HepG2 (cell line): Measurements from ENCODE around the gene SLC25A36. TPM values are rescaled to one million over a fixed set of nuclear protein-coding genes. Genes with fewer than 3 reads are reported as not detected.
A peak's percentile ranks its signal among the peaks of the same experiment; 100 is the strongest.

Source experiments
- ATAC-seq: fragments of 200-7000 bp; cut with Tn5 transposase; 3 replicates; pipeline ENCODE4 v1.9.1; 2020; ENCODE audit warnings: mild to moderate bottlenecking, moderate library complexity
- BruUV-seq: library from RNA; stranded (reverse); fragments of 400-500 nt; replicated peaks from 2 replicates; lab custom pipeline; 2021; lab: Mats Ljungman, UMichigan
- CTCF ChIA-PET: fragments of 300-600 bp; formaldehyde crosslinking; extraction: SDS; loops from one replicate; lab custom pipeline; 2021; ENCODE audit warnings: low total read pairs, inconsistent platforms, low intra/inter-chr PET ratio; lab: Yijun Ruan, JAX
- POLR2A ChIA-PET: fragments of 350-600 bp; sonication (Branson Sonifier 250); formaldehyde crosslinking; loops from one replicate; lab custom pipeline; 2020; ENCODE audit warnings: antibody characterized with exemption, inconsistent platforms; lab: Yijun Ruan, JAX
- DNase-seq: peaks from one replicate; pipeline ENCODE4 v3.0.0-alpha.2; 2015; ENCODE audit warnings: low spot score
- FAIRE-seq: peaks from 3 replicates; lab custom pipeline; 2011; peaks lifted over from hg19 to GRCh38; lab: Jason Lieb, UNC
- H2AFZ ChIP-seq: one replicate; pipeline ENCODE4 v1.6.1; 2011; ENCODE audit warnings: low read length, inconsistent platforms
- H3K27ac ChIP-seq: fragments of 300-600 bp; 3 replicates; pipeline ENCODE4 v1.8.0; 2011; ENCODE audit warnings: mixed run types, mild to moderate bottlenecking, mixed read lengths, low read length, inconsistent platforms; ENCODE audit not compliant: insufficient read depth; ENCODE audit errors: extremely low read length
- H3K27me3 ChIP-seq, 2 experiments: fragments of 200-600 bp in 1 of 2; 2 replicates in 1 of 2; 3 replicates in 1 of 2; pipeline versions ENCODE4 v1.6.0 to v1.8.0; 2011; ENCODE audit warnings: low read length in 2 of 2, mild to moderate bottlenecking in 2 of 2, moderate library complexity in 2 of 2, inconsistent platforms in 1 of 2; ENCODE audit not compliant: insufficient read depth in 2 of 2, control insufficient read depth in 1 of 2
- H3K36me3 ChIP-seq, 2 experiments: fragments of 200-600 bp in 1 of 2; replicated peaks in 1 of 2; 2 replicates in 1 of 2; 3 replicates in 1 of 2; pipeline versions ENCODE4 v1.5.1 to v1.8.0; 2011; ENCODE audit warnings: low read length in 2 of 2, inconsistent platforms in 1 of 2; ENCODE audit not compliant: insufficient read depth in 2 of 2, control insufficient read depth in 1 of 2
- H3K4me1 ChIP-seq: 2 replicates; pipeline ENCODE4 v1.5.1; 2012; ENCODE audit warnings: low read length, inconsistent platforms; ENCODE audit not compliant: insufficient read depth
- H3K4me2 ChIP-seq: 2 replicates; pipeline ENCODE4 v1.6.0; 2011; ENCODE audit warnings: low read depth, low read length, inconsistent platforms
- H3K4me3 ChIP-seq, 3 experiments: fragments of 200-600 bp in 1 of 3; sonication (generic), shearing (Covaris generic) in 1 of 3; replicated peaks in 1 of 3; 2 replicates each; pipeline ENCODE4 v1.5.1; 2011 to 2016; ENCODE audit warnings: low read length in 3 of 3, inconsistent platforms in 2 of 3, low read depth in 2 of 3, mild to moderate bottlenecking in 2 of 3, control low read depth in 1 of 3, mixed read lengths in 1 of 3; ENCODE audit not compliant: insufficient read depth in 1 of 3
- H3K79me2 ChIP-seq: one replicate; pipeline ENCODE4 v1.6.1; 2011; ENCODE audit warnings: low read length, inconsistent platforms; ENCODE audit not compliant: insufficient read depth
- H3K9ac ChIP-seq: 2 replicates; pipeline ENCODE4 v1.6.0; 2011; ENCODE audit warnings: mild to moderate bottlenecking, low read depth, low read length, inconsistent platforms; ENCODE audit not compliant: insufficient read depth
- H3K9me3 ChIP-seq: 2 replicates; pipeline ENCODE4 v1.5.1; 2012; ENCODE audit warnings: mild to moderate bottlenecking, low read length
- H4K20me1 ChIP-seq: 2 replicates; pipeline ENCODE4 v1.6.0; 2011; ENCODE audit warnings: inconsistent platforms, mild to moderate bottlenecking, low read length, moderate library complexity; ENCODE audit not compliant: insufficient read depth
- FOXP1 ChIP-seq, 2 experiments: fragments of 450-650 bp in 1 of 2; IDR thresholded peaks; 2 replicates each; pipeline ENCODE4 v1.6.1; 2017 to 2018; ENCODE audit warnings: antibody characterized with exemption in 1 of 2
- KLF11 ChIP-seq: IDR thresholded peaks from 2 replicates; pipeline ENCODE4 v1.6.1; 2016; ENCODE audit warnings: missing compliant biosample characterization
- MLX ChIP-seq: IDR thresholded peaks from 2 replicates; pipeline ENCODE4 v1.6.1; 2016
- NFE2L1 ChIP-seq: sonication (generic); formaldehyde crosslinking; IDR thresholded peaks from 2 replicates; pipeline ENCODE4 v1.4.0; 2020; ENCODE audit warnings: missing genetic modification reagents, mild to moderate bottlenecking, borderline replicate concordance
- RNF2 ChIP-seq: fragments of 450-650 bp; conservative IDR thresholded peaks from 2 replicates; pipeline ENCODE4 v1.6.1; 2016; ENCODE audit warnings: low read depth
- SAP130 ChIP-seq: IDR thresholded peaks from 2 replicates; pipeline ENCODE4 v1.6.1; 2016; ENCODE audit warnings: low read depth
- SOX13 ChIP-seq, 3 experiments: fragments of 450-650 bp in 1 of 3; sonication (generic) in 1 of 3; formaldehyde crosslinking in 1 of 3; IDR thresholded peaks in 2 of 3; conservative IDR thresholded peaks in 1 of 3; 2 replicates each; pipeline versions ENCODE4 v1.5.0 to v1.6.1; 2016 to 2020; ENCODE audit warnings: antibody characterized with exemption in 1 of 3, mild to moderate bottlenecking in 1 of 3, missing compliant biosample characterization in 1 of 3, missing genetic modification reagents in 1 of 3, moderate library complexity in 1 of 3
- SOX5 ChIP-seq: IDR thresholded peaks from 2 replicates; pipeline ENCODE4 v1.6.1; 2016; ENCODE audit warnings: borderline replicate concordance
- ZFAT ChIP-seq: sonication (generic); formaldehyde crosslinking; conservative IDR thresholded peaks from 2 replicates; pipeline ENCODE4 v1.8.1; 2023; ENCODE audit warnings: missing genetic modification reagents, inconsistent platforms
- WGBS: methylation state at CpG from one replicate; pipeline ENCODE4 v1.1.6; 2017; ENCODE audit warnings: low lambda C conversion rate; 5-methylcytosine and 5-hydroxymethylcytosine counted together
- in situ Hi-C: cut with HindIII; loops from 2 replicates; pipeline ENCODE4 v1.10.0; 2017; ENCODE audit warnings: low pct_unique_long_range_greater_than_20kb; ENCODE audit not compliant: extremely low pct_ligation_motif_present
- intact Hi-C: fragments of 100-400 bp; cut with micrococcal nuclease; formaldehyde crosslinking; loops from one replicate; pipeline ENCODE4 v1.10.0; 2022; ENCODE audit not compliant: unreplicated experiment
- polyA plus RNA-seq, 8 experiments: library from polyadenylated mRNA; depleted of rRNA in 3 of 8; stranded (reverse) in 7 of 8; unstranded in 1 of 8; fragments of >200 nt; fragmentation: Illumina TruSeq in 4 of 8; extraction: Trizol in 4 of 8; gene quantifications; 2 replicates each; pipeline versions ENCODE4 v1.2.1 to v1.2.3, GENCODE V29; 2011 to 2016; ENCODE audit warnings: low read depth in 4 of 8, missing spikeins in 1 of 8, mixed read lengths in 1 of 8; ENCODE audit not compliant: insufficient read depth in 1 of 8
- total RNA-seq, 5 experiments: library from RNA; depleted of rRNA; stranded (reverse); fragments of >200 nt; fragmentation: Illumina TruSeq; extraction: Trizol; gene quantifications; 2 replicates each; pipeline ENCODE4 v1.2.3, GENCODE V29; 2016; ENCODE audit warnings: low read depth in 1 of 5

The SLC25A36 gene
- total and polyA plus RNA-seq, 2 of the 13 experiments (the other 11 are each of a cell fraction or from before 2014, with no cell fraction given) = 30.6 to 85.6 TPM

- DNase-seq (no peak), FAIRE-seq (no peak), ATAC-seq (no peak)
- ChIA-PET CTCF (no interaction called here), POLR2A (interaction anchor here (1.9 to 2.7 kb wide), 3 partner anchors 10 to 13 kb away, joined by 8 to 37 read pairs (median 9); no protein-coding TSS in a partner anchor)
- H3K27ac ChIP-seq = peak overlapping the region; percentile 98
- H3K9ac ChIP-seq = peak overlapping the region; percentile 98
- H3K9me3 ChIP-seq = no peaks in the 10 kb centered on the region
- peaks cover 56% of the 10 kb centered on the region for H4K20me1 ChIP-seq
- in situ Hi-C loops = loop anchor here (10.0 kb wide), 1 partner anchor 239 kb away; no protein-coding TSS in a partner anchor
- TF ChIP-seq FOXP1 (IDR thresholded peaks at IDR 0.05) = no peak
- TF ChIP-seq FOXP1 (CRISPR knock-in tag; IDR thresholded peaks at IDR 0.05) = peak; percentile 15; the same call in 1 of the 2 replicates
- TF ChIP-seq ZFAT = no peak
- peak; percentile 50; the same call in 1 of the 2 replicates for TF ChIP-seq SOX5 (CRISPR knock-in tag)
- peak; percentile 39 for TF ChIP-seq SAP130 (CRISPR knock-in tag)
- 0 out of 2 replicates have a peak, but pooled peaks have one; percentile 35 for TF ChIP-seq MLX
- no peak for TF ChIP-seq RNF2
- TF ChIP-seq NFE2L1 (CRISPR knock-in tag) = no peak
- TF ChIP-seq SOX13 (IDR thresholded peaks at IDR 0.05) = no peak
- peak in 1 of 2 experiments; percentile 48; a peak in 1 of 4 replicates for TF ChIP-seq SOX13 (CRISPR knock-in tag; conservative IDR thresholded peaks at IDR 0.05 in 1 of 2, IDR thresholded peaks at IDR 0.05 in 1 of 2)
- no peak for TF ChIP-seq KLF11
- no peak overlapping the region for H2AFZ ChIP-seq
- 22% methylated on average over 5 of the region's 5 CpGs for WGBS
- H3K27me3 ChIP-seq = no peaks in the 10 kb centered on the region; a peak in 1 of 5 replicates
- peaks cover 70% of the 10 kb centered on the region for H3K4me1 ChIP-seq
- peak overlapping the region; percentile 79 for H3K4me2 ChIP-seq
- no TSS peak for BruUV-seq
- H3K36me3 ChIP-seq = peaks cover 0 to 6% of the 10 kb centered on the region in 2 experiments; a peak in 2 of 5 replicates
- peak overlapping the region; percentile 96 to 100 (median 96); a peak in 5 of 6 replicates for H3K4me3 ChIP-seq
- intact Hi-C loops = loop anchor here (2.0 kb wide), 1 partner anchor 13 kb away; no protein-coding TSS in a partner anchor
- peaks cover 69% of the 10 kb centered on the region for H3K79me2 ChIP-seq
Observed at GRCh38 chr3:140943781-140944552, 2.3 kb downstream of the SLC25A36 start.
